HepG2 (cell line): ENCODE data around the gene RERE. TPM values are rescaled to one million over a fixed set of nuclear protein-coding genes. Genes with fewer than 3 reads are reported as not detected.

Experiments used
- ATF7 ChIP-seq, 2 experiments: fragments of 450-650 bp in 1 of 2; sonication (generic) in 1 of 2; formaldehyde crosslinking in 1 of 2; IDR thresholded peaks; 2 replicates each; pipeline versions ENCODE4 v1.4.0 to v1.6.1; 2016 to 2020; ENCODE audit warnings: antibody characterized with exemption in 1 of 2, mild to moderate bottlenecking in 1 of 2, missing genetic modification reagents in 1 of 2
- GATAD1 ChIP-seq: IDR thresholded peaks from 2 replicates; pipeline ENCODE4 v1.6.1; 2016; ENCODE audit warnings: missing genetic modification reagents, missing compliant biosample characterization
- GLI4 ChIP-seq: sonication (generic); formaldehyde crosslinking; IDR thresholded peaks from 2 replicates; pipeline ENCODE4 v1.5.1; 2020; ENCODE audit warnings: missing genetic modification reagents, mild to moderate bottlenecking, moderate library complexity, borderline replicate concordance
- GPBP1L1 ChIP-seq: sonication (generic); formaldehyde crosslinking; IDR thresholded peaks from 2 replicates; pipeline ENCODE4 v1.5.0; 2020; ENCODE audit warnings: mild to moderate bottlenecking, missing genetic modification reagents
- GRHL1 ChIP-seq: sonication (generic); formaldehyde crosslinking; conservative IDR thresholded peaks from 2 replicates; pipeline ENCODE4 v1.8.0; 2022; ENCODE audit warnings: missing genetic modification reagents
- HHEX ChIP-seq: IDR thresholded peaks from 2 replicates; pipeline ENCODE4 v1.6.1; 2016; ENCODE audit warnings: control low read depth
- JDP2 ChIP-seq: sonication (generic); formaldehyde crosslinking; IDR thresholded peaks from 2 replicates; pipeline ENCODE4 v1.8.1; 2022; ENCODE audit warnings: missing genetic modification reagents, borderline replicate concordance
- NAIF1 ChIP-seq: sonication (generic); formaldehyde crosslinking; IDR thresholded peaks from 2 replicates; pipeline ENCODE4 v1.5.0; 2020; ENCODE audit warnings: mild to moderate bottlenecking, missing genetic modification reagents, borderline replicate concordance
- NR1H2 ChIP-seq: sonication (generic); formaldehyde crosslinking; IDR thresholded peaks from 2 replicates; pipeline ENCODE4 v1.8.1; 2022; ENCODE audit warnings: low read depth, missing genetic modification reagents, borderline replicate concordance
- SIN3A ChIP-seq: IDR thresholded peaks from 2 replicates; pipeline ENCODE4 v1.6.1; 2011; ENCODE audit warnings: low read depth, mild to moderate bottlenecking, control low read depth, low read length, borderline replicate concordance
- SMAD1 ChIP-seq: sonication (generic); formaldehyde crosslinking; IDR thresholded peaks from 2 replicates; pipeline ENCODE4 v1.4.0; 2020; ENCODE audit warnings: missing genetic modification reagents, low read depth, mild to moderate bottlenecking, borderline replicate concordance
- THAP8 ChIP-seq: sonication (generic); formaldehyde crosslinking; IDR thresholded peaks from 2 replicates; pipeline ENCODE4 v1.5.1; 2020; ENCODE audit warnings: missing genetic modification reagents, mild to moderate bottlenecking, borderline replicate concordance
- ZFP36L2 ChIP-seq: sonication (generic); formaldehyde crosslinking; IDR thresholded peaks from 2 replicates; pipeline ENCODE4 v1.4.0; 2020; ENCODE audit warnings: missing genetic modification reagents
- ZMAT5 ChIP-seq: sonication (generic); formaldehyde crosslinking; IDR thresholded peaks from 2 replicates; pipeline ENCODE4 v1.5.0; 2020; ENCODE audit warnings: mild to moderate bottlenecking, low read depth, missing genetic modification reagents, borderline replicate concordance
- ZNF180 ChIP-seq: sonication (generic); formaldehyde crosslinking; IDR thresholded peaks from 2 replicates; pipeline ENCODE4 v1.4.0; 2020; ENCODE audit warnings: low read depth, missing genetic modification reagents, borderline replicate concordance
- ZNF264 ChIP-seq: sonication (generic); formaldehyde crosslinking; IDR thresholded peaks from 2 replicates; pipeline ENCODE4 v1.4.0; 2020; ENCODE audit warnings: missing genetic modification reagents
- ZNF414 ChIP-seq: sonication (generic); formaldehyde crosslinking; IDR thresholded peaks from 2 replicates; pipeline ENCODE4 v1.5.0; 2020; ENCODE audit warnings: missing genetic modification reagents
- ZNF7 ChIP-seq: IDR thresholded peaks from 2 replicates; pipeline ENCODE4 v1.6.1; 2016; ENCODE audit warnings: missing biosample characterization, missing genetic modification reagents
- ZNF839 ChIP-seq: sonication (generic); formaldehyde crosslinking; IDR thresholded peaks from 2 replicates; pipeline ENCODE4 v1.4.0; 2020; ENCODE audit warnings: missing genetic modification reagents, mild to moderate bottlenecking, borderline replicate concordance
- ZSCAN20 ChIP-seq: sonication (generic); formaldehyde crosslinking; IDR thresholded peaks from 2 replicates; pipeline ENCODE4 v1.4.0; 2020; ENCODE audit warnings: missing genetic modification reagents, mild to moderate bottlenecking, borderline replicate concordance
- polyA plus RNA-seq, 8 experiments: library from polyadenylated mRNA; depleted of rRNA in 3 of 8; stranded (reverse) in 7 of 8; unstranded in 1 of 8; fragments of >200 nt; fragmentation: Illumina TruSeq in 4 of 8; extraction: Trizol in 4 of 8; gene quantifications; 2 replicates each; pipeline versions ENCODE4 v1.2.1 to v1.2.3, GENCODE V29; 2011 to 2016; ENCODE audit warnings: low read depth in 4 of 8, missing spikeins in 1 of 8, mixed read lengths in 1 of 8; ENCODE audit not compliant: insufficient read depth in 1 of 8
- total RNA-seq, 5 experiments: library from RNA; depleted of rRNA; stranded (reverse); fragments of >200 nt; fragmentation: Illumina TruSeq; extraction: Trizol; gene quantifications; 2 replicates each; pipeline ENCODE4 v1.2.3, GENCODE V29; 2016; ENCODE audit warnings: low read depth in 1 of 5
- TF ChIP-seq, protein P1 (sequence below): sonication (generic); formaldehyde crosslinking; IDR thresholded peaks from 2 replicates; pipeline ENCODE4 v1.5.1; 2020; ENCODE audit warnings: missing genetic modification reagents, mild to moderate bottlenecking, borderline replicate concordance

The RERE gene
- total and polyA plus RNA-seq, 2 of the 13 experiments (the other 11 are each of a cell fraction or from before 2014, with no cell fraction given), result 18.3 to 21.9 TPM

- TF ChIP-seq, protein P1, sequence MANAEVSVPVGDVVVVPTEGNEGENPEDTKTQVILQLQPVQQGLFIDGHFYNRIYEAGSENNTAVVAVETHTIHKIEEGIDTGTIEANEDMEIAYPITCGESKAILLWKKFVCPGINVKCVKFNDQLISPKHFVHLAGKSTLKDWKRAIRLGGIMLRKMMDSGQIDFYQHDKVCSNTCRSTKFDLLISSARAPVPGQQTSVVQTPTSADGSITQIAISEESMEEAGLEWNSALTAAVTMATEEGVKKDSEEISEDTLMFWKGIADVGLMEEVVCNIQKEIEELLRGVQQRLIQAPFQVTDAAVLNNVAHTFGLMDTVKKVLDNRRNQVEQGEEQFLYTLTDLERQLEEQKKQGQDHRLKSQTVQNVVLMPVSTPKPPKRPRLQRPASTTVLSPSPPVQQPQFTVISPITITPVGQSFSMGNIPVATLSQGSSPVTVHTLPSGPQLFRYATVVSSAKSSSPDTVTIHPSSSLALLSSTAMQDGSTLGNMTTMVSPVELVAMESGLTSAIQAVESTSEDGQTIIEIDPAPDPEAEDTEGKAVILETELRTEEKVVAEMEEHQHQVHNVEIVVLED (CRISPR knock-in tag), result peak; percentile 29; the same call in 1 of the 2 replicates
- TF ChIP-seq GATAD1 (CRISPR knock-in tag) (peak; percentile 80), NAIF1 (CRISPR knock-in tag) (no peak), NR1H2 (CRISPR knock-in tag) (no peak), ZMAT5 (CRISPR knock-in tag) (no peak), SIN3A (no peak), ZNF180 (no peak), JDP2 (no peak), GRHL1 (CRISPR knock-in tag) (no peak; the same call in 1 of the 2 replicates), ZNF7 (no peak), ZNF414 (CRISPR knock-in tag) (peak; percentile 91; the same call in 1 of the 2 replicates), GLI4 (no peak), SMAD1 (CRISPR knock-in tag) (no peak), GPBP1L1 (CRISPR knock-in tag) (no peak), ZNF264 (CRISPR knock-in tag) (peak; percentile 91), ATF7 (IDR thresholded peaks at IDR 0.05) (peak; percentile 78), ATF7 (CRISPR knock-in tag; IDR thresholded peaks at IDR 0.05) (no peak; the same call in 1 of the 2 replicates), ZSCAN20 (CRISPR knock-in tag) (no peak), HHEX (CRISPR knock-in tag) (peak; percentile 94), ZFP36L2 (CRISPR knock-in tag) (no peak), ZNF839 (CRISPR knock-in tag) (no peak), THAP8 (CRISPR knock-in tag) (0 out of 2 replicates have a peak, but pooled peaks have one; percentile 64)
Observed at GRCh38 chr1:8742022-8742924, 75.2 kb downstream of the RERE start (continued).
